Activated naive CD4-positive, alpha-beta T cell treated with anti-CD3 and anti-CD28 coated beads, Interleukin-2, amount 50 U/mL, for 24 hours (primary cell): Measurements from ENCODE around the gene CTSL.

ENCODE experiments used
- H3K27ac Mint-ChIP-seq: one replicate; pipeline ENCODE4 v1.8.0; 2021; ENCODE audit warnings: mild to moderate bottlenecking, mixed read lengths
- H3K27me3 Mint-ChIP-seq: one replicate; pipeline ENCODE4 v1.8.0; 2021; ENCODE audit warnings: mixed read lengths
- H3K36me3 Mint-ChIP-seq: one replicate; pipeline ENCODE4 v1.8.0; 2021; ENCODE audit warnings: mixed read lengths
- H3K4me1 Mint-ChIP-seq: one replicate; pipeline ENCODE4 v1.8.0; 2021; ENCODE audit warnings: mixed read lengths
- H3K4me3 Mint-ChIP-seq: one replicate; pipeline ENCODE4 v1.8.0; 2021; ENCODE audit warnings: mild to moderate bottlenecking, mixed read lengths
- H3K9me3 Mint-ChIP-seq: one replicate; pipeline ENCODE4 v1.8.0; 2021; ENCODE audit warnings: mixed read lengths

CTSL gene

GRCh38 chr9:87711857-87712800 is 13.8 kb upstream of the CTSL start:
- no peak overlapping the region for H3K4me3 Mint-ChIP-seq
- no peaks in the 10 kb centered on the region for H3K36me3 Mint-ChIP-seq
- peaks cover 45% of the 10 kb centered on the region for H3K4me1 Mint-ChIP-seq
- no peak overlapping the region for H3K27ac Mint-ChIP-seq
- no peaks in the 10 kb centered on the region for H3K27me3 Mint-ChIP-seq
- H3K9me3 Mint-ChIP-seq, result no peaks in the 10 kb centered on the region

GRCh38 chr9:87712801-87713277 is 13.1 kb upstream of the CTSL start:
- peaks cover 39% of the 10 kb centered on the region for H3K4me1 Mint-ChIP-seq
- H3K36me3 Mint-ChIP-seq, result no peaks in the 10 kb centered on the region
- no peak overlapping the region for H3K27ac Mint-ChIP-seq
- H3K27me3 Mint-ChIP-seq, result no peaks in the 10 kb centered on the region
- H3K4me3 Mint-ChIP-seq, result no peak overlapping the region
- H3K9me3 Mint-ChIP-seq, result no peaks in the 10 kb centered on the region

DNA sequence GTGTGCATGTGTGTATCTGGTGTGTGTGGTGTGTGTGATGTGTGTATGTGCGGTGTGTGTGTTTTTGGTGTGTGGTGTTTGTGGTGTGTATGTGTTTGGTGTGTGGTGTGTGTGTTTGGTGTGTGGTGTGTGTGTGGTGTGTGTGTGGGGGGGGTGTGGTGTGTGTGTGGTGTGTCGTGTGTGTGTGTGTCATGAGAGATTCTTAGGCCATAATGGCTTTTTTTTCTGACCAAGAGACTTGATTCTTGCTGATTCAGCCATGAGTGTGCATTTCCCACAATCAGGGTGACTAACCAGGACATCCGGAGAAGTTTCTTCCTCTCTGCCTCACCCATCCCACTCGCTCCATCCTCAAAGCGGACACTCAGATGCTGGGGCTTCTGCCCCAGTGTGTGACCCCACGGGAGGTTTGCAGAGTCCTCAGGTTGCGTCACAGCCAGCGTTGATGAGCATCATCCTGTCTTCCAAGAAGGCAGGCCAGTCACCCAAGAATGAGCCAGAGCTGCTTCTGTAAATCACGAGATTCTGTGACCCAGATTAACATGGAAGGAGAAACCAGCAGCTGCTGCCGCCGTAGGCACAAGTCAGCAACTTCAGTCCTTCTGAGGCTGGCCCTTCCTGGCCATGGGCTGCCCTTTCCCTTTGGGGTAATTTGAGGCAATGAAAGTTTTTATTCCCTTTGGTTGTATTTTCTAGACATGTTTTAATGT is 12.5 kb upstream of the CTSL start:
- Mint-ChIP-seq H3K4me1 (peaks cover 34% of the 10 kb centered on the region), H3K27me3 (no peaks in the 10 kb centered on the region), H3K27ac (no peak overlapping the region), H3K4me3 (no peak overlapping the region), H3K9me3 (no peaks in the 10 kb centered on the region), H3K36me3 (no peaks in the 10 kb centered on the region)

- Mint-ChIP-seq H3K27me3 (no peaks in the 10 kb centered on the region), H3K9me3 (no peaks in the 10 kb centered on the region), H3K4me1 (peaks cover 29% of the 10 kb centered on the region), H3K27ac (no peak overlapping the region), H3K36me3 (no peaks in the 10 kb centered on the region), H3K4me3 (no peak overlapping the region)
Observed at GRCh38 chr9:87713988-87714330, 12.0 kb upstream of the CTSL start.

GRCh38 chr9:87714819-87715218 is 11.1 kb upstream of the CTSL start:
- no peaks in the 10 kb centered on the region for H3K27me3 Mint-ChIP-seq
- H3K36me3 Mint-ChIP-seq, result no peaks in the 10 kb centered on the region
- H3K4me3 Mint-ChIP-seq, result no peak overlapping the region
- peaks cover 21% of the 10 kb centered on the region for H3K4me1 Mint-ChIP-seq
- H3K9me3 Mint-ChIP-seq, result no peaks in the 10 kb centered on the region
- no peak overlapping the region for H3K27ac Mint-ChIP-seq

GRCh38 chr9:87716141-87716540 is 9.8 kb upstream of the CTSL start:
- Mint-ChIP-seq H3K4me1 (peaks cover 12% of the 10 kb centered on the region), H3K27me3 (no peaks in the 10 kb centered on the region), H3K36me3 (no peaks in the 10 kb centered on the region), H3K9me3 (no peaks in the 10 kb centered on the region), H3K27ac (no peak overlapping the region), H3K4me3 (no peak overlapping the region)

DNA sequence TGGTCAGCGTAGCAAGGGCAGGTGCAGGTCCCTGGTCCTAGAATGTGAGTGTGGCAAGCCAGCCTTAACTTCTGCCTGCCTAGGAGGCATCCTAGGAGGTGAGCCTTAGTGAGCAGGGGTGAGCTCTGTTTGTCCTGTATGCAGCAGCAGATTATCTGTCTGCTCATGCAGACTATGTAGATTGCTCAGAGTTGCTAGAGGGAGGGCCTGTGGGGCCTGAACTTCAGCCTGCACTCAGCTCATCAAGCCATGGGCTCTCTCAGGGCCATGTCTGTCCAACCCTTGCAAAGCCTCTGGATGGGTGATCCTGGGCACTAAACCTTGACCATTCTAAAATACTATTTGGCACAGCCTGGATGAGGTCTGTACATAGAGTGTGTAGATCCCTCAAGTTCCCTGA is 8.5 kb upstream of the CTSL start:
- no peaks in the 10 kb centered on the region for H3K27me3 Mint-ChIP-seq
- no peaks in the 10 kb centered on the region for H3K9me3 Mint-ChIP-seq
- H3K36me3 Mint-ChIP-seq, result no peaks in the 10 kb centered on the region
- H3K4me1 Mint-ChIP-seq, result peaks cover 12% of the 10 kb centered on the region
- no peak overlapping the region for H3K27ac Mint-ChIP-seq
- no peak overlapping the region for H3K4me3 Mint-ChIP-seq

DNA sequence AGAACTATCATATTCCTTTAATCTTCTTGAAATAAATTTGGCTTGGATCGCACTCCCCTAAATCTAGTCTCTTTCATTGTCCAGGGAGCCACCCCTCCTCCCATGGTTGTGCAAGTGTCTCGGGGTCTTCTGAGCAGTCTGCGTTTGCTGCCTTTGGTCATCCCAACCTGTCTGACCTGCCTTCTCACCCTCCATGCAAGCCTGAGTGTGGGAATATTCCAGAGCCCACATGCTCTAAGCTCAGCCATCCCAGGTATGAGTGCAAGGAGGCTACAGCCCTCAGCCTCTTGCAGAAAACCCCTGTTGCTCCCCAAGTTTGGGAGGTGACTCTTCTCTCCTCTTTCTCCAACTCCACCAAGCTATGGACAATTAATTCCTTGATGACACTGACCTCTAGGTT is 7.7 kb upstream of the CTSL start:
- Mint-ChIP-seq H3K27ac (no peak overlapping the region), H3K4me3 (no peak overlapping the region), H3K9me3 (no peaks in the 10 kb centered on the region), H3K4me1 (peaks cover 4% of the 10 kb centered on the region), H3K27me3 (no peaks in the 10 kb centered on the region), H3K36me3 (no peaks in the 10 kb centered on the region)

GRCh38 chr9:87718852-87719612 is 6.9 kb upstream of the CTSL start:
- no peaks in the 10 kb centered on the region for H3K36me3 Mint-ChIP-seq
- no peak overlapping the region for H3K4me3 Mint-ChIP-seq
- no peaks in the 10 kb centered on the region for H3K27me3 Mint-ChIP-seq
- no peak overlapping the region for H3K27ac Mint-ChIP-seq
- H3K9me3 Mint-ChIP-seq, result no peaks in the 10 kb centered on the region
- no peaks in the 10 kb centered on the region for H3K4me1 Mint-ChIP-seq

DNA sequence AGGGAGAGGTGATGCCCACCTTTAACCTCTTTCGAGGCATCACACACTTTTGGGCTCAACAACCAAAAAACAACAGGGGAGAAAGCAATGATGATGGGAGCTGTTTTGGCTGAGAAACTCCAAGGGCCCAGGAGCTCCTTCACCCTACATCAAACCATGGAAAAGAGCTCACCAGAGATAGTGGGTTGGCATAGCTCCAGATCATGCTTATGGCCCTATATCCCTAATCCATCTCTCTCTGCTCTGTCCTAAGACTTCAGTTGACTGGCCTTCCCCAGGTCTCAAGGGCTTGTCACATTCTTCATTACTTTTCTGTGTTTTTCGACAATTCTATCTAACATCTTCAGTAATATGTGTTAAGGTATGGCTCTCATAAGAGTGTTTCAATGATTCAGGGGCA is 5.7 kb upstream of the CTSL start:
- Mint-ChIP-seq H3K36me3 (no peaks in the 10 kb centered on the region), H3K9me3 (no peaks in the 10 kb centered on the region), H3K4me3 (no peak overlapping the region), H3K27me3 (no peaks in the 10 kb centered on the region), H3K27ac (no peak overlapping the region), H3K4me1 (peaks cover 2% of the 10 kb centered on the region)

DNA sequence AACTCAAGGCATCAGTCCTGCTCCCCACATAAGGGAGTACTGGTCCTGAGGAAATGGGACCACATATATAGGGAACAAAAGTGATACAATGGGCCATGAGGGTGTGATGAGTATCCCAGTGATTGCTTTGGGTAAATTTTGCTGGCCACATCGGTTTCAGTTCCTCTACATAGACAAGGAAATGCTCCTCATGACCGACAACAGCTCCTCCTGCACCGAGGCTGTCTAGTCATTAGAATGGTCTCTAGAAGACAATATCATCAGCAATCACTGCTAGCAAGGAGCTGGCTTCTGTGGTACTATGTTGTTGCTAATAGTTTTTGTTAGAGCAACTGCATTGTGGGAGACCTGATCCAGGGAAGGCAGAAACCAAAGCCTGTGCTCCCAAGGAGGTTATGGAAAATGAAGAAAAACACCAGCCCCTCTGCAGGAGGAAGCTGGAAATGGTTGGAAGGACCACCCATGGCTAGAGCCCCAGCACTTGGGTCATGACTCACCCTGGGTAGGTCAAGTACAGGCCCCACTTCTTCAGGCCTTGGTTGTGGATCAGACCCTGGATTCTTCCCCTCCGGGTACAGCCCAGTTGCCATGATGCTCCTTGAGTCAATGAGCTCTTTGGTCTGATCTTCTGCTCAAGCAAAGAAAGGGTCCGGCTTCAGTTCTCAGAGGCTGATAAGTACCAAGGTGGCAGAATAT is 3.4 kb upstream of the CTSL start:
- no peak overlapping the region for H3K4me3 Mint-ChIP-seq
- H3K36me3 Mint-ChIP-seq, result no peaks in the 10 kb centered on the region
- peaks cover 17% of the 10 kb centered on the region for H3K4me1 Mint-ChIP-seq
- no peaks in the 10 kb centered on the region for H3K27me3 Mint-ChIP-seq
- no peak overlapping the region for H3K27ac Mint-ChIP-seq
- no peaks in the 10 kb centered on the region for H3K9me3 Mint-ChIP-seq

- Mint-ChIP-seq H3K4me3 (peak overlapping the region; percentile 93), H3K9me3 (no peaks in the 10 kb centered on the region), H3K27me3 (no peaks in the 10 kb centered on the region), H3K4me1 (peaks cover 41% of the 10 kb centered on the region), H3K36me3 (peaks cover 2% of the 10 kb centered on the region), H3K27ac (peak overlapping the region; percentile 96)
Observed at GRCh38 chr9:87725356-87725899, 491 bp upstream of the CTSL start.

GRCh38 chr9:87729246-87729645 is 3.3 kb downstream of the CTSL start:
- no peaks in the 10 kb centered on the region for H3K9me3 Mint-ChIP-seq
- H3K27me3 Mint-ChIP-seq, result peaks cover 4% of the 10 kb centered on the region
- peaks cover 7% of the 10 kb centered on the region for H3K36me3 Mint-ChIP-seq
- H3K4me3 Mint-ChIP-seq, result peak overlapping the region; percentile 11
- no peak overlapping the region for H3K27ac Mint-ChIP-seq
- H3K4me1 Mint-ChIP-seq, result peaks cover 54% of the 10 kb centered on the region

DNA sequence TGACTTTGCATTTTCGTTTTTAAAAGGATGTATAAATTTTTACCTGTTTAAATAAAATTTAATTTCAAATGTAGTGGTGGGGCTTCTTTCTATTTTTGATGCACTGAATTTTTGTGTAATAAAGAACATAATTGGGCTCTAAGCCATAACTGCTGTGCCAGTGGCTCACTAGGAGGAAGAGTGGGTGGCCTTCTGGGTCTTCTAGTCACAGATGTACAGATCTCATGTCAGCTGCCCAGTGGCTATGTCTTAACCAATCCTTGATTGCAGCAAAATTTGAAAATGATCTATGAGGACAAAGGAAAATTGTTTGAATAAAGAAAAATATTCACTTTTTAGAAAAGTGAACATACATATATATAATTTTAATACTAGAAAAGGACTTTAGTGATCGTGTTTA is 5.4 kb downstream of the CTSL start:
- H3K4me3 Mint-ChIP-seq, result no peak overlapping the region
- H3K36me3 Mint-ChIP-seq, result peaks cover 7% of the 10 kb centered on the region
- no peak overlapping the region for H3K27ac Mint-ChIP-seq
- H3K27me3 Mint-ChIP-seq, result peaks cover 7% of the 10 kb centered on the region
- peaks cover 47% of the 10 kb centered on the region for H3K4me1 Mint-ChIP-seq
- peaks cover 4% of the 10 kb centered on the region for H3K9me3 Mint-ChIP-seq

DNA sequence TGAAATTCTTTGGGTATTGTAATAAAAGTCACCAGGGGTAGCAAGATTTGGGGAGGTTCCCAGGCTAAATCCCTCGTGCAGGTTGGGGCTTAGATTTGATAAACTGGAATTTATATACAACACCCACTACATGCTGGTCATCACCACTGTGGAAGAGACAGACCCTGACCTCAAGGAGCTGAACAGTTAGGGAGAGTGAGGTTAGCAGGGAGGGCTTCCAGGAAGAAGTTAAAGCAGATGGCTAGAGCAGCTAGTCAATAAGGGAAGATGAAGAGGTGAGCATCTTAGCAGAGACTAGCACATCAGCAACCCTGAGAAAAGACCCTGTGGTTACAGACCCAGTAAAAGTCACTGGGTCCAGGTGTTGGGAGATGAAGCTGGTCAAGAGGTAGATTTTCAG is 6.4 kb downstream of the CTSL start:
- Mint-ChIP-seq H3K9me3 (peaks cover 4% of the 10 kb centered on the region), H3K4me3 (no peak overlapping the region), H3K27me3 (peaks cover 7% of the 10 kb centered on the region), H3K36me3 (peaks cover 7% of the 10 kb centered on the region), H3K27ac (no peak overlapping the region), H3K4me1 (peaks cover 40% of the 10 kb centered on the region)
